Panc1 (cell line): ENCODE data around the gene SARS2.

ENCODE experiments used
- CTCF ChIP-seq: fragments of 450-650 bp; IDR thresholded peaks from 2 replicates; pipeline ENCODE4 v1.5.1; 2017; ENCODE audit warnings: mild to moderate bottlenecking
- POLR2AphosphoS5 ChIP-seq: IDR thresholded peaks from 2 replicates; pipeline ENCODE4 v1.6.1; 2012; ENCODE audit warnings: mild to moderate bottlenecking, low read depth, low read length, moderate library complexity

- no peak for TF ChIP-seq CTCF
- TF ChIP-seq POLR2AphosphoS5: peak; percentile 8; the same call in 1 of the 2 replicates
Measured at GRCh38 chr19:38942471-38943181, 12.1 kb upstream of the SARS2 start.
